Vagina (tissue), 2 donors: ENCODE measurements around the gene CARD10.

ENCODE experiments used
- POLR2A ChIP-seq, 2 donors: fragments of 450-650 bp; IDR thresholded peaks; one replicate each; pipeline ENCODE4 v1.6.1; 2017; ENCODE audit warnings: antibody characterized with exemption in 2 of 2, mild to moderate bottlenecking in 2 of 2, moderate library complexity in 2 of 2
- POLR2AphosphoS5 ChIP-seq, 2 donors: sonication (generic); formaldehyde crosslinking; IDR thresholded peaks; one replicate each; pipeline ENCODE4 v1.9.0; 2017; ENCODE audit warnings: antibody characterized with exemption in 2 of 2, mild to moderate bottlenecking in 2 of 2, low read depth in 1 of 2; ENCODE audit not compliant: insufficient read depth in 1 of 2
- TF ChIP-seq, protein P1 (sequence below), 3 experiments: fragments of 450-650 bp in 2 of 3; fragments of 200-600 bp in 1 of 3; sonication (generic) in 1 of 3; IDR thresholded peaks; one replicate each; pipeline ENCODE4 v1.5.1; 2017 to 2019; ENCODE audit warnings: antibody characterized with exemption in 3 of 3, mild to moderate bottlenecking in 2 of 3, moderate library complexity in 2 of 3

DNA sequence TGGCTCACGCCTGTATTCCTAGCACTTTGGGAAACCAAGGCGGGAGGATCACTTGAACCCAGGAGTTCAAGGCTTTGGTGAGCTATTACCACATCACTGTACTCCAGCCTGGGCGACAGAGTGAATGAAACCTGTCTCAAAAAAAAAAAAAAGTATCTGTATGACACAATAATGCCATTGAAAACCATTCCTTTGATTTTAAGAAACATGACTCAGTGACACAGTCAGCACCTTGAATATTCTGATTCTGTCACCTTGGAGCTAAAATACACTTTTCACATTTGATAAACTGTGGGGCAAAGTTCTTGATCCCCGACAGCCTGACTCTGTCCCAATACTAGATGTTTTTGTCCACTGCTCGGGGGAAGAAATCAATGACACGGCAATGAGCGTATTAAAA lies 75.2 kb downstream of the CARD10 start:
- TF ChIP-seq, protein P1, sequence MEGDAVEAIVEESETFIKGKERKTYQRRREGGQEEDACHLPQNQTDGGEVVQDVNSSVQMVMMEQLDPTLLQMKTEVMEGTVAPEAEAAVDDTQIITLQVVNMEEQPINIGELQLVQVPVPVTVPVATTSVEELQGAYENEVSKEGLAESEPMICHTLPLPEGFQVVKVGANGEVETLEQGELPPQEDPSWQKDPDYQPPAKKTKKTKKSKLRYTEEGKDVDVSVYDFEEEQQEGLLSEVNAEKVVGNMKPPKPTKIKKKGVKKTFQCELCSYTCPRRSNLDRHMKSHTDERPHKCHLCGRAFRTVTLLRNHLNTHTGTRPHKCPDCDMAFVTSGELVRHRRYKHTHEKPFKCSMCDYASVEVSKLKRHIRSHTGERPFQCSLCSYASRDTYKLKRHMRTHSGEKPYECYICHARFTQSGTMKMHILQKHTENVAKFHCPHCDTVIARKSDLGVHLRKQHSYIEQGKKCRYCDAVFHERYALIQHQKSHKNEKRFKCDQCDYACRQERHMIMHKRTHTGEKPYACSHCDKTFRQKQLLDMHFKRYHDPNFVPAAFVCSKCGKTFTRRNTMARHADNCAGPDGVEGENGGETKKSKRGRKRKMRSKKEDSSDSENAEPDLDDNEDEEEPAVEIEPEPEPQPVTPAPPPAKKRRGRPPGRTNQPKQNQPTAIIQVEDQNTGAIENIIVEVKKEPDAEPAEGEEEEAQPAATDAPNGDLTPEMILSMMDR (IDR thresholded peaks at IDR 0.05), result no peak
- TF ChIP-seq POLR2AphosphoS5 (IDR thresholded peaks at IDR 0.05; ENCODE audit: insufficient read depth in 1 of 2, low read depth in 1 of 2), result no peak
- TF ChIP-seq POLR2A (IDR thresholded peaks at IDR 0.05), result no peak
